HG03095 (cell line): ENCODE data around the gene MAPK4.

Experiments used
- ATAC-seq: cut with Tn5 transposase; IDR thresholded peaks from one replicate; pipeline ENCODE4 v1.9.1; 2021; ENCODE audit warnings: moderate library complexity; ENCODE audit not compliant: unreplicated experiment

The MAPK4 gene

DNA sequence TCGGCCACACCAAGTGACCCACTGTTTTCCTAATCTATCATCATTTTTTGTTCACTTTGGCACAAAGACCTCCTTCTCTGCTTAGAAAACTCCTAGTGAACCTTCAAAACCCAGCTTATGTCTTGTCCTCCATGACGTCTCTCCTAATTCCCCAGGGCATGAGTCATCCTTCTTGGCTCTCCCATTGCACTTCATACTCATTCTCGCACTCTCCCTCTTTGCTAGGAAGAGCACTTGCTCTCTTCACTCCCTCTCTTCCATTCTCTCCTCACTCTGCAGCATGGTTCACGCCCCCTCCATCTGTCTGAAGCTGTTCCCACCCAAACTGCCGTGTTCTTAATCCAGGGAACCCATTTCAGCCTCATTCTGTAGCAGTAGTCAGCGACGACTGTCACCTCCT, 156.0 kb downstream of the MAPK4 start:
- no peak for ATAC-seq

DNA sequence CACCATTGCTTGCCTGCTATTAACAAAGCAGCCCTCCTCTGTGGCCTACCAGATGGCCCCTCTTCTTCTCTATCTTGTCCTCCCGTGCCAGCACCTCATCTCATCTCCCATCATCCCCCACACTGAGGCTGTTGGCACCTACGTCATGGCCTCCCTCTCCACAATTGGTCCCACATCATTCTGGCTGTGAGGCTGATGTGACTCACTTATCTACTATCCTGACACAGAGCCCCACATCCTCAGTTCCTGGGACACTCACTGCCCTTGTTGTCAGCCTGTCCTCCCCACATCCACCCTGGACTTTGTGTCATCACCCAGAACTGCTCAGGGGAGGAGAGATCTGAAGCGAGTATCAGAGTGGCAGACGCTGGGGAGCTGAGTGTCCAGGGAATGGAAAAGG, 157.0 kb downstream of the MAPK4 start:
- no peak for ATAC-seq

DNA sequence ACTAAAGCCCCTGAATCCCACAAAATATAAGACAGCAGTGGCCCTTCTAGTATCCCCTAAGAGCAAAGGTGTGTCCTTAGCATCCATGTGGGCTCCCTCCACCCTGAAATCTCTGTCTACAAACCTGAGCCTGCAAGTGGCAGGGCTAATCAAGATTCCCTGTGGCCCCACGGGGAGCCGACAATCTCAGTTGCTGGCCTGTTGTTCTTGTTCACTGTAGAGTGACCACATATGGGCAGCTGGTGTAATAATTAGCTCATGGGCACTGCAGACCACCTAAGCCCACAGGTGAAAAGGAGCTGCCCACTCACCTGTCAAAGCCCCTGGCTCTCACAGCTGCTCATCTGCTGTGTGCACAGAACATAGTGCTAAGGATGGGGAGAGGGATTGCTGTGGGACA, 157.7 kb downstream of the MAPK4 start:
- ATAC-seq: no peak

DNA sequence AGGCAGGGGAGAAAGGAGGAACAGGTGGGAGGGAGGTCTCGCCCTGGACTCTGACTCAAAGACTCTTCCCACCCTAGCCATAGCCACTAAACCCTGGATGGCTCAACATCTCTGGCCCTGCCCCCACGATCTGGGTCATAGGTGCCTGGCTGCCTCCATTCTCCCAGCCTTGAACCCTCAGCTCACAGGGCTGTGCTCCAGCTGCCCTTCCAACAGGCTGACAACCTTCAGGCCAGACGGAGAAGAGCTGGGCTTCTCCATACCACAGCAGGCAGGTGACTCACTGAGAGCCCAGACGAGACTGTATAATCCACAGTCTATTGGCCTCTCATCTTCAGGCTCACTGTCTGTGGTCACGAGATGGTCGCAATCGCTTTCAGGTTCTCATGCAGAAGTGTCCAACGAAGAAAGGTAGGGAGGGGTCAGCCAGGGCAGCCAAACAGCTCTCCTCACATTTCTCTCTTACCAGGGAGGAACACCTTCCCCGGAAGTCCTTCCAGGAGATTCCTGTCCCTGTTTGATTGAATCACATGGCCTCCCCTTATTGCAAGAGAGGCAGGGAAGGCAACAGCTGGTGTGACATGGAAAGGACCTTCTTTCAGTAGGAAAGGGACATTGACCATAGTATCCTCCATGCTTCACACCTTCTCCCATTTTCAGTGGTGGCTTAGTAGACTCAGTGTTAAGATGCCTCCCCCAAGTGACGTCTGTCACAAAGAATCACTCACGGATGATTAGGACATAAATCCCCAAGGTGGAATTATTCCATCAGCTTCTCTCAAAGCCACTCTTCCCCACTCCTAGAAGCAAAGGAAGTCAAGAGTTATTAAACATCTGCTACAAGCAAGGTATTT, 159.8 kb downstream of the MAPK4 start:
- ATAC-seq: no peak

DNA sequence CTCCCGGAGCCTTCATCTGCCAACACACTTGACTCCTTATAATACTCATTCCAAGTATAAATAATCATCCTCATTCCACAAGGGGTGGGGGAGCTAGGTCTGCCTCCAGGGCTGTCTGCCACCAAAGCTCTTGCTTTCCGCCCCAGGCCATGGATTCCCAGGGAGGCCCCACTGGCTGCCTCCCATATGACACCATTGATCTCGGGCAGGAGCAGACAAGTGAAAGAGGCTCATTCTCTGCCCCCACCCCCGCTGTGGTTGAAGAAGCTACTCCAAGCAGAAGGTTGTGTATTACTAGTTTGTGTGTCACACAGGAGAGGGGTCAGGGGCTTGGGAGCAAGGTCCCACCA, 160.4 kb downstream of the MAPK4 start:
- no peak for ATAC-seq

DNA sequence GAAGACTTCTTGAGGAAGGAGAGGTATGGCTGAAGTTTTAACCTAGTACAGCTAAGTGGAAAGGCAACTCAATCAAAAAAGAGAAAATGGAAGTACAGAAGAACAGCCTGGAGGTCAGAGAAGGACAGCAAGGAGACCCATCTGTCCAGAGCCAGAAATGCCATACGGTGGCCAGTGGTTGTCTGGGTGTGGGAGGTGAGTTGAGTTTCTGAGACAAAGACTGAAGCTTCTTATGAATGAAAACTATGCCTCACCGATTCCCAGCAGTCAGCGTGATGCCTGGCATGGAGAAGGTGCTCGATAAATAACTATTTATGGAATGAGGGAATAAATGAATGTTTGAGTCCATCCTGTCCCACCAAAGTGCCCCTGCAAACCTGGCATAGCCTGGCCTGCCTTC, 161.1 kb downstream of the MAPK4 start:
- no peak for ATAC-seq

DNA sequence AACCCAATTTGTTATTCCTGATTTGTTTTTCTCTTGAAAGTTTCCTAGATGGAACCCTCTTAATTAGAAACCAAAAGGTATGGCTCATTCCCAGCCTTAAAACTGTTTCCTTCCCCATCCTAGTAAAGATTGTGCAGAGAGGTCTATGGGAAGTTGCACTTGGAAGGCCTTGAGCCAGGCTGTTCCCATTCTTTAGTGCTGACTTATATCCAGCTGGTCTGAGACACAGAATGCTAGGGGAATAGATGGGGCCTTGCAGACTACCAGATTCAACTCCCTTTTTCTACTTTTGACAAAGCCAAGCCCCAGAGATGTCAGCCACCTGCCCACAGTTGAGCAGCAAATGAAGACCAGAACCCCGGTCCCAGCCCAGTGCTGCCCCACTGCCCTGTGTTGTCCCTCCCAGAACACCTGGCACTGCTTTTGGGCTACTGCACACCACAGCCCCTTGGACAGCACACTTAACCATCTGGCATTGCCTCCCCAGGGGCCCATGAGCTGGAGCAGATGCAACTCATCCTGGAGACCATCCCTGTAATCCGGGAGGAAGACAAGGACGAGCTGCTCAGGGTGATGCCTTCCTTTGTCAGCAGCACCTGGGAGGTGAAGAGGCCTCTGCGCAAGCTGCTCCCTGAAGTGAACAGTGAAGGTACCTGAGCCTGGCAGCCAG, 161.7 kb downstream of the MAPK4 start:
- no peak for ATAC-seq

DNA sequence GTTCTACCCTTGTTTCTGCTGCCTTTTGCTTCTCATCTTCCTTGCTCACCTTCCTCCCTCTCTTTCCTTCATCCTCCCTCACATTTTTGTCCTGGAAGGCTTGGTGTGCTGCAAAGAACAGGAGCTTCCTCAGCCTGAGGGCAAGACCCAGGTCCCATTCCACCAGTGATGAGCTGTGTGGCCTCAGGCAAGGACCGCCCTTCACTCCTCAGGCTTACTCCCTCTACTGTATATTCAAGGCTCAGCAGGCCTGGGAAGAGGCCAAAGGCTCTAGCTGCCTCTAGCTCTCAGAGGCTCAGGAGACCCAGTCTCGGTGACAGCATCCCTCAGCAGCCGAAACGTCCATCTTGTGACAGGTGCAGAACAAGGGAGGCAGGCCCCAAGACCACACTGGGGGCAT, 162.4 kb downstream of the MAPK4 start:
- no peak for ATAC-seq

DNA sequence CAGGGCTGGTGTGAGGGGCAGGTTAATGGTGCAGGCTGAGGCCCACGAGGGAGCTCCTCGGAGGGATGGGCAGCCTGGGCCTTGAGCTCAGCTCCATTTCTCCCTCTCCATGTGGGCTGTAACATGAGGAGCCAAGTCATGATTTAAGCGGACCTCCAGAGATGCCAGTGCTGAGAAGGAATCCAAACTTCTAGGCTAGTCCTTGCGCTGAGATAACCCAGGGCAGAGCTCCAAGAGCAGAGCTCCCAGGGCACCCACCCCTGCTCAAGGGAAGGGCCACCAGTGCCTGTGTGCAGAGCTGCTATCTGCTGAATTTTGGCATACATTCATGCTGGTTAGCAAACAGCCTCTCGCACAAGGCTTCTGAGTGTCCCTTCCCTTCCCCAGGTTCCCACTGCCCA, 164.9 kb downstream of the MAPK4 start:
- ATAC-seq: no peak

DNA sequence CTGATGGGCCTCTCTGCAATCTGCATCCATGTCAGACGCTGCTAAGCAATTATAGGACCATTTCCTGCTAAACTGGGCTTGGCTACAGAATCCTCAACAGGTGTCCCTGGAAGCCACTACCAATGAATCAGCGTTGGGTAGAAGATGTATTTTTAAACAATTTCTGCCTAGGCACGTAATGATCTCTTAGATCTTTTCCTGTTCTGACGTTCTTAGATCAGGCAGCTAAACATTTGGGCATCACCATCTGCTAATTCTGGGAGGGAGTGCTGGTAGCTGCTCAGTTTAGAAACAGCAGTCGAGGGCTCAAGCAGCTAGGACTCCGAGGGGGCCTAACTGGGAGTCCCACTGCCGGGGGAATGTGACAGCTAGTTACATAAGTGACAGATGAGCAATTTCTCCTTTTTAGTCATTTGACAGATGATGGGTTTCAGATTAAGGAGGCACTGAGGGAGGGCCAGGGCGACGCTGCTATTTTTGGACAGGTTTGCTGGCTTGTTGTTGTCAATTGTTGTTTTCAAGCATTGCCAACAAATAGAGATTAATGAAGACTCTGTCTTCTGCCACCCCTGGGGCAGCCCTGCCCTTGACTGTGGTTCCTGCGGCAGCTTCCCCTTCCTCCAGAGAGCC, 167.2 kb downstream of the MAPK4 start:
- ATAC-seq: peak; percentile 91

DNA sequence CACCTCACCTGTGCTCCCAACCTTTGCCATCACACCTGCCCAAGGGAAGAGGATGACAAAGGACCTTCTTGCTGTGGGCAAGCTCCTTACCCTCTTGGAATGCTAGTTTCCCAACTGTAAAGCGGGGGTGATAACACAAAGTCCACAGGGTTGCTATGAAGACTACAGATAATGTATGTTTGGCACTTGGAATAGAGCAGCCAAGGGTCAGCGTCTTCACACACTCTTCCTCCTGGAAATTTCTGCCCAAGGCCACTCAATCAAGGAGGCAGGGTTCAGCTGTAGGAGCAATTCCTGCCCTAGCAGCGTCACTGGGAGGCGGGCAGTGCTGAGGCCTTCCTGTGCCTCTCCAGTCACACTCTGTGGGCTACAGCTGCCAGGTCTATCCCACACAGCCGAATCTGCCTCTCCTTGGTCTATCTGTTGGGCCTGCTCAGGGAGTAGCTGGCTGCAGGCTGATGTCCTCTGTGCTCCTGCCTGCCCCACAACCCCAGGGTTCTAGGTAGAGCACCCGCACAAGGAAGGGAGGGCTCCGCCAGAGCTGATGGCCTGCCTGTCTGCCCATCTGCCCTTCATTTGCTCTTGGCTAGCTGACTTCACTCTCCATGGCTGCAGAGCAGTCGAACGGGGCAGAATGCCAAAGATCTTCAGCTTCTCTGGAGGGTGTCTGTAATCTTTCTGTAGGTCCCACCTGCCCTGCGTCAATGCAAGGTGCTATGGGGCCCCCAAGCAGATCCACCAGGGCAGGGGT, 168.0 kb downstream of the MAPK4 start:
- no peak for ATAC-seq

DNA sequence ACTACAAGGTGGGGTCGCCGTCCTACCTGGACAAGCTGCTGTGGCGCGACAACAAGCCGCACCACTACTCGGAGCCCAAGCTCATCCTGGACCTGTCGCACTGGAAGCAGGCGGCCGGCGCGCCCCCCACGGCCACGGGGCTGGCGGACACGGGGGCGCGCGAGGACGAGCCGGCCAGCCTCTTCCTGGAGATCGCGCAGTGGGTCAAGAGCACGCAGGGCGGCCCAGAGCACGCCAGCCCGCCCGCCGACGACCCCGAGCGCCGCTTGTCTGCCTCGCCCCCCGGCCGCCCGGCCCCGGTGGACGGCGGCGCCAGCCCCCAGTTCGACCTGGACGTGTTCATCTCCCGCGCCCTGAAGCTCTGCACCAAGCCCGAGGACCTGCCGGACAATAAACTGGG, 169.5 kb downstream of the MAPK4 start:
- ATAC-seq: no peak

DNA sequence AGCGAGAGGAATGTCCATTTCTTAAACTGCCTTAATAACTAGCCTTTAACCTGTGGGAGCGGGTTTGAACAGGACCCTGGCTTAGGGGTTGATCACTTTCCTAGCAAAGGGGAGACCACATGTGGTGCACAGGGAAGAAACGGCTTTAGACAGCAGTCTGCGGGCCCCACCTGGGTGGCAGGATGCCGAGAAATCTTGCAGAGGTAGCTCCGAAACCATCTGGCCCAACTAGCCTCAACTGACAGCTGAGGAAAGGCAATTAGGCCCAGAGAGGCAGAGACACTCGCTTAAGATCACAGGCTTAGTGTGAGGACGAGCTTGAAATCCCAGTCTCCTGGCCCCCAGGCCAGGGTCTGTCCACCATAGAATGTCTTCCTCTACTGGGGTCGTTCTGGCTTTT, 170.1 kb downstream of the MAPK4 start:
- ATAC-seq: no peak

DNA sequence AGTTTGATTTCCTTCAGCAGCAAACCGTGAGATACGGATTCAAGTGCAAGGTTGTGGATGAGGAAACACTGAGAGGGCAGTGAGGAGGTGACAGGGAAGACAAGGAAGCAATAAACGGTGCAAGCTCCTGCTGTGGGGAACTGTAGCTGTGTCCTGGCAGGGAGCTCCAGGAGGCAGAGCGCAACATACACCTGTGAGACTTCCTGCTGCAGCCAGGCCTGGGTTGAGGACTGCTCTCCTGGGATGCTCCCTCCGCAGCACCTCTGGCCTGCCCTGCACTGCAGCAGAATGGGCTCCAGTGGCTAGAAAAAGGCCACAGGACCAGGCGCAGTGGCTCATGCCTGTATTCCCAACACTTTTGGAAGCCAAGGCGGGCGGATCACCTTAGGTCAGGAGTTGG, 174.5 kb downstream of the MAPK4 start:
- no peak for ATAC-seq

DNA sequence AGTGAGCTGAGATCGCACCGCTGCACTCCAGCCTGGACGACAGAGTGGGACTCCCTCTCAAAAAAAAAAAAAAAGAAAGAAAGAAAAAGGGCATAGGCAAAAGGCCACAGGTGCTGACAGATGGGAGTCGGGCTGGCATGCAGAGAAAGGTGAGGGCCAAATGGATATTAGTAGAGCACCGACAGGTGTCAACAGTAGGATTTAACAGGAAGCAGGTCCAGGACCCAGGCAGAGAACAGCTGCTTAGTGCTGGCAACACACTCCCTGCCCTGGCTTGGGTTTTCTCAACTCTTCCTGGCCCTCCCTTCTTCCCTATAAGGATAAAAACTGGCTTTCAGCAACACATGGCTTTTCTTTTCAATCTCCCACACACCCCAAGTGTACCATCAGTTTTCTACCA, 175.0 kb downstream of the MAPK4 start:
- ATAC-seq: no peak

DNA sequence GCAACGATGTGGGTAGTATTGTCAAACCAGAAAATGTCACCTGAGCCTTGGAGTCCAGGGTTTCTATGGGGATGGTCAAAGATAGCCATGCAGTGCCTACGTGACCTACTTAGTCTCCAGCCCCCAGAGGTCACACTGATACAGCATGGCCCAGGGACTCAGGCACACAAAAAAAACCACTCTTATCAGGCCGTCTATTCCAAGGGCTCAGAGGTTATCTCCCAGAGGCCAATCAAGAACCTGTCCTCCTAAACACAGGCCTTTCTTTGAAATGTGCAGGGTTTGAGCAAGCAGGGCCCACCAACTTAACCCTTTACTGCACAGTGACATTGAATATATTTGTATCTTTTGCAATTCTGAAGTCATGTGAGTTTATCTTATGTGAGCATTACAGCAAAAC, 177.2 kb downstream of the MAPK4 start:
- ATAC-seq: no peak

DNA sequence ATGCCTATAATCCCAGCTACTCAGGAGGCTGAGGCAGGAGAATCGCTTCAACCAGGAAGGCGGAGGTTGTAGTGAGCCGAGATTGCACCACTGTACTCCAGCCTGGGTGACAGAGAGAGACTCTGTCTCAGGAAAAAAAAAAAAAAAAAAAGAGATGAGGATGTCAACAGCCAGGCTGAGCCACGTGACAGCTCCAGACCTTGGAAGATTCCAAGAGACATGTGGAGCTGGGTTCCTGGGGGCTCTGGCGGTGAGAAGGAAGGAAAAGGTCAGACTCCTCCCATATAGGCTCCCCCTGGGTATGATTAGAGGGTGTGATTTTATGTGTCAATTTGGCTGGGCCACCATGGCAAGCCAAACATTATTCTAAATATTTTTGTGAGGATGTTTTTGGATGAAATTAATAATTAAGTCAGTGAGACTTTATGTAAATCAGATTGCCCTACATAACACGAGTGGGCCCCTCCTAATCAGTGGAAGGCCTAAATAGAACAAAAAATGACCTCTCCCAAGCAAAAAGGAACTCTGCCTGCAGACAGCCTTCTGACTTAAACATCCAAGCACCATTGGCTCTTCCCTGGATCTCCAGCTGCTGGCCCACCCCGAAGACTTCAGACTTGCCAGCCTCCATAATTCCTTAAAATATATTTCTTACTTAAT, 178.3 kb downstream of the MAPK4 start:
- no peak for ATAC-seq

DNA sequence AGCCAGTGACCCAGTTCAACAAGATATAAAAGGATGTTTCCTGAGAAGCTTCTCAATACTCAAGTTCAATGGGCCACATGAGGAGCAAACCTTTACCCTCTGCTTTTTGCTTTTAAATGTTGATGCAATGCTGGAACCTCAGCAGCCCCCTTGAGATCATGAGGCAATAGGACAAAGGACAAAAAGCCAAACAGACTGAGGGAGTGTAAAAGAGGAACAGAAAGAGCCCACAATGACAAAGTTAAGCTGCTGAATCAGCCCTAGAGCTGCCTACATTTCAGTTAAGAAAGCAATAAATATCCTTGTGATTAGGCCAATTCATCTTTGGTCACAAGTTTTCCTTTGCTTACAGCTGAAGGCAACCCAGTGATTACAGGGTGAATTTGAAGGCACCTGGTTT, 183.1 kb downstream of the MAPK4 start:
- ATAC-seq: no peak

DNA sequence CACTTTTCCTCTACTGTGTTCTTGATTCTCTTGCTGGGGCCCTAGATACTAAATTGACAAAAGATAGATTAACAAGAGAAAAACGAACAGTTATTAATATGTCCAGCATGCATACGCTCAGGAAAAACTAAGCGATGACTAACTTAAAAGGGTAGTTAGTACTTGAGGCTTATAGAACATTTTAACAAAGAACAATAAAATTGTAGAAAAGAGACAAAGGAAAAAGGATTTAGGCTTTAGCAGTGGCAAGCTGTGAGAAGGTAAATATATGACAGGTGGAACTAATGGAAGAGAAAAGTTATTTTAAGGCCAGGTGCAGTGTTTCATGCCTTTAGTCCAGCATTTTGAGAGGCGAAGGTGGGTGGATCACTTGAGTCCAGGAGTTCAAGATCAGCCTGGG, 184.4 kb downstream of the MAPK4 start:
- ATAC-seq: no peak

DNA sequence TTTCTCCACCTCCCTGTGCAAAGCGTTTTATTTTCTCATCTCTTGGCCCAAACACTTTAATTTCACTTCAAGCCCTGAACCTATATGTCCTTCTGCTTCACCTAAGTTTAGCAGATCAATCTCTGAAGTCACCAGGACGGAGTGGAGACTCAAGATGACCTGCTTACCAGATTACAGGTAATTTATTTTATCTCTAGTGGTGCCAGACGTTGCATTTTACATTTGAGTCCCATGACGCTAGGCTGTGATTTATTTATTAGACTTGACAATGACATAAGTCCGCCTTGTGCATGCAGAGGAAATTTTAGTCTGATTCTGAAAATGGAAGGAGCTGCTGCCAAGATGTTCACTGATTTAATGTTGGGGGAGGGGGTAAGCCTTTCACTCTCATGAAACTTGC, 186.1 kb downstream of the MAPK4 start:
- no peak for ATAC-seq

DNA sequence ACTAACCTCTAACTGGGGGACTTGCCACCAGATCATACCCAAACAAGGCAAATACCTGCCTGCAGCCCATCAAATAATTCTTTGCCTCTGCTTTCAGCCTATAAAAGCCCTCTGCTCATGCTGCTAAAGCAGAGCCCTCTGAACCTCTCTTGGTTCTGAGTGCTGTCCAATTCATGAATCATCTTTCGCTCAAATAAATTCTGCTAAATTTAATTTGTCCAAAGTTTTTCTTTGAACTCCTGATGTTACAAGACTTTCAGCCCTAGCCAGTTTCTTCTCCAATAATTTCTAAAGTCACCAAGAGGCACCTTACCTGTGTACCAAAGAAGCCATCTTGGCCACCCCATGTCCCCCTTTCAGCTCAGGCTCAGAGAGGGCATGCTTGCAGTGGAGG, 188.0 kb downstream of the MAPK4 start:
- ATAC-seq: no peak
